ENCODE data around the gene SNAP25.

DNA sequence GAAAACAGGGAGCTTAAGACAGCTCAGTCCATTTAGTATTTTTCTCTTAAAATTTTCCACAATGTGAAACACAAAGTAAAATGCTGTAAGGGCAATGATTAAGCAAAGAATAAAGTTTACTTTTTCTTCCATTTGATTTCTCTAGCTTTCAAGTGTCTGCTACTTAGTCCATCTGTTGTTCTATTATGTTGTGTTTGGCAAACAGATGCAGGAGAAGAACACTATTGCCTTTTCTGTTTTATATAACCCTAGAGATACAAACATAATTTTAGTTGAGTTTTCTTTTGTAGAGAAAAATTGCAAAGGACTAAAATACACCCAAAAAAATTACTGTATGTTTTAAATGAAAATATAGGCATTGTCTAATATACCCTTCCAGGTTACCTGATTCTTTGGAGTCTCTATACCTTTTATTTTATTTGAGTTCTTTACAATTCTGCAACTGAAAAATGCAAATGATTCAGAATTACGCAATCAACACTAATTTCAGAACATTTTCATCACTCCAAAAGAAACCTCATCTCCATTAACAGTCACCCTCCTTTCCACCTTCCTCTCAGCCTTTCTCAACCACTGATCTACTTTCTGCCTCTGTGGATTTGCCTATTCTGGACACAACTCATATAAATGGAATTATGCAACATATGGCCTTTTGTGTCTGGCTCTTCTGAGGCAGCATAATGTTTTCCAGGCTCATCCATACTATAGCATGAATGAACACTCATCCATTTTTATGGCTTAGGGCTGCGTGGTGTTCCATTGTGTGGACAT is 118.5 kb downstream of the SNAP25 start:
- TF ChIP-seq, protein P1, sequence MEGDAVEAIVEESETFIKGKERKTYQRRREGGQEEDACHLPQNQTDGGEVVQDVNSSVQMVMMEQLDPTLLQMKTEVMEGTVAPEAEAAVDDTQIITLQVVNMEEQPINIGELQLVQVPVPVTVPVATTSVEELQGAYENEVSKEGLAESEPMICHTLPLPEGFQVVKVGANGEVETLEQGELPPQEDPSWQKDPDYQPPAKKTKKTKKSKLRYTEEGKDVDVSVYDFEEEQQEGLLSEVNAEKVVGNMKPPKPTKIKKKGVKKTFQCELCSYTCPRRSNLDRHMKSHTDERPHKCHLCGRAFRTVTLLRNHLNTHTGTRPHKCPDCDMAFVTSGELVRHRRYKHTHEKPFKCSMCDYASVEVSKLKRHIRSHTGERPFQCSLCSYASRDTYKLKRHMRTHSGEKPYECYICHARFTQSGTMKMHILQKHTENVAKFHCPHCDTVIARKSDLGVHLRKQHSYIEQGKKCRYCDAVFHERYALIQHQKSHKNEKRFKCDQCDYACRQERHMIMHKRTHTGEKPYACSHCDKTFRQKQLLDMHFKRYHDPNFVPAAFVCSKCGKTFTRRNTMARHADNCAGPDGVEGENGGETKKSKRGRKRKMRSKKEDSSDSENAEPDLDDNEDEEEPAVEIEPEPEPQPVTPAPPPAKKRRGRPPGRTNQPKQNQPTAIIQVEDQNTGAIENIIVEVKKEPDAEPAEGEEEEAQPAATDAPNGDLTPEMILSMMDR (IDR thresholded peaks at IDR 0.05) = no peak
- TF ChIP-seq EZH2 (IDR thresholded peaks at IDR 0.05; ENCODE audit: borderline replicate concordance, insufficient read depth, low read depth, low read length, poor library complexity, severe bottlenecking) = no peak

Data from B cell (primary cell).